Heart left ventricle (tissue), 16 donors: Measurements from ENCODE around the gene CDK6. TPM values are rescaled to one million over a fixed set of nuclear protein-coding genes. Genes with fewer than 3 reads are reported as not detected.

Experiments used
- ATAC-seq, 4 donors: fragments of 200-7000 bp; cut with Tn5 transposase; one replicate each; pipeline ENCODE4 v1.9.1; 2020 to 2022; ENCODE audit warnings: moderate library complexity in 4 of 4, mild to moderate bottlenecking in 3 of 4, moderate number of reproducible peaks in 1 of 4
- DNase-seq, 5 donors: peaks; one replicate each; pipeline ENCODE4 v3.0.0-alpha.2; 2020
- H3K27ac ChIP-seq, 12 donors: fragments of 200-600 bp; sonication (generic) in 4 of 12; one replicate each; pipeline versions ENCODE4 v1.5.0 to v1.8.0; 2016 to 2022; ENCODE audit warnings: mild to moderate bottlenecking in 2 of 12
- H3K27me3 ChIP-seq, 9 donors: fragments of 200-600 bp; sonication (generic) in 2 of 9; one replicate each; pipeline versions ENCODE4 v1.5.1 to v1.8.0; 2016 to 2022; ENCODE audit warnings: mild to moderate bottlenecking in 3 of 9
- H3K36me3 ChIP-seq, 9 donors: fragments of 200-600 bp; sonication (generic) in 2 of 9; one replicate each; pipeline versions ENCODE4 v1.5.0 to v1.8.0; 2018 to 2022; ENCODE audit warnings: mild to moderate bottlenecking in 2 of 9
- H3K4me1 ChIP-seq, 12 donors: fragments of 200-600 bp; sonication (generic) in 4 of 12; one replicate each; pipeline versions ENCODE4 v1.5.0 to v1.8.0; 2016 to 2022; ENCODE audit warnings: mild to moderate bottlenecking in 3 of 12
- H3K4me3 ChIP-seq, 12 donors: fragments of 200-600 bp; sonication (generic) in 4 of 12; one replicate each; pipeline versions ENCODE4 v1.5.0 to v1.8.0; 2017 to 2022; ENCODE audit warnings: mild to moderate bottlenecking in 9 of 12, moderate library complexity in 4 of 12
- H3K9me3 ChIP-seq, 12 donors: fragments of 200-600 bp; sonication (generic) in 4 of 12; one replicate each; pipeline versions ENCODE4 v1.5.0 to v1.8.0; 2016 to 2022; ENCODE audit warnings: mild to moderate bottlenecking in 1 of 12
- POLR2A ChIP-seq, 2 donors: fragments of 450-650 bp; IDR thresholded peaks; one replicate each; pipeline ENCODE4 v1.6.1; 2017; ENCODE audit warnings: antibody characterized with exemption in 2 of 2, mild to moderate bottlenecking in 2 of 2, moderate library complexity in 2 of 2
- WGBS, 4 donors: extraction: QIAGEN DNeasy Blood & Tissue Kit in 2 of 4; methylation state at CpG; one replicate each; pipeline versions ENCODE4 v1.1.5 to v1.1.7; 2013 to 2018; 5-methylcytosine and 5-hydroxymethylcytosine counted together
- intact Hi-C, 10 donors: fragments of 100-400 bp; cut with DNase I; formaldehyde crosslinking; loops; one replicate each; pipeline versions ENCODE4 v1.11.1 to v1.14.2; 2022
- polyA plus RNA-seq, 2 donors: library from polyadenylated mRNA; stranded (reverse); fragments of 200-250 nt; gene quantifications; one replicate each; pipeline ENCODE4 v1.2.3, GENCODE V29; 2013
- total RNA-seq, 9 donors: library from RNA; depleted of rRNA in 2 of 9; stranded (reverse); fragments of >200 nt in 2 of 9; fragmentation: NEBNext Ultra II Directional in 3 of 9; extraction: Animal tissue kit (Norgen Biotek cat#: 25700) in 3 of 9; gene quantifications; one replicate each; pipeline versions ENCODE4 v1.1.0 to v1.2.4, GENCODE V29; 2016 to 2023
- TF ChIP-seq, protein P1 (sequence below), 12 donors: fragments of 200-600 bp; sonication (generic) in 4 of 12; IDR thresholded peaks; one replicate each; pipeline versions ENCODE4 v1.5.0 to v1.8.0; 2018 to 2022; ENCODE audit warnings: antibody characterized with exemption in 12 of 12, mild to moderate bottlenecking in 5 of 12
- donor health status: ischemic (EF 13 %, LVEDD 7.1; RV severe dilation, severe dysfunction).
- donor health status: healthy with polysubstance abuse.
- donor health status: DM: no; HTN: yes; CAD: no.
- donor health status: DM: no; HTN: no; CAD: no.
- donor health status: ischemic (EF 25% LVEDD 6.9; RV normal size, moderate dysfunction).
- donor health status: ischemic (EF 25% LVEDD 5.7; RV mildly dilated, moderate dysfunction).
- donor health status: healthy.
- donor health status: DM: yes; HTN: yes; CAD: no.
- donor health status: ischemic (EF 35%, LVEDD 5.7; RV mildly dilated, moderate dysfunction).
- donor health status: nonischemic (EF 11% LVEDD 7.7; RV severe dilation, severe dysfunction).
- donor health status: DM: yes; HTN: yes; CAD: no.
- donor health status: PGD.
- donor health status: ischemic (EF 29% LVEDD 5.4; RV normal size, mild dysfunction).
- donor health status: nonischemic (EF 23%, LVEDD 6.1; RV moderate dilation, normal function).

The CDK6 gene
- total and polyA plus RNA-seq, 11 donors = 2.2 to 40.5 (median 18.7) TPM

- H3K27ac ChIP-seq = peak overlapping the region in 9 of 12 donors; percentile 6 to 72 (median 24)
- intact Hi-C loops = loop anchor here in 1 of 10 donors (5.0 kb wide), 1 partner anchor 69 kb away; no protein-coding TSS in a partner anchor
- 14 to 26% (median 16%) methylated on average over 3 of the region's 3 CpGs for WGBS, 4 donors
- peaks cover 0 to 55% (median 21%) of the 10 kb centered on the region in 12 donors for H3K4me1 ChIP-seq
- DNase-seq = no peak
- ATAC-seq = peak; percentile 70 to 84 (median 77)
- TF ChIP-seq POLR2A (IDR thresholded peaks at IDR 0.05) = no peak
- TF ChIP-seq, protein P1, sequence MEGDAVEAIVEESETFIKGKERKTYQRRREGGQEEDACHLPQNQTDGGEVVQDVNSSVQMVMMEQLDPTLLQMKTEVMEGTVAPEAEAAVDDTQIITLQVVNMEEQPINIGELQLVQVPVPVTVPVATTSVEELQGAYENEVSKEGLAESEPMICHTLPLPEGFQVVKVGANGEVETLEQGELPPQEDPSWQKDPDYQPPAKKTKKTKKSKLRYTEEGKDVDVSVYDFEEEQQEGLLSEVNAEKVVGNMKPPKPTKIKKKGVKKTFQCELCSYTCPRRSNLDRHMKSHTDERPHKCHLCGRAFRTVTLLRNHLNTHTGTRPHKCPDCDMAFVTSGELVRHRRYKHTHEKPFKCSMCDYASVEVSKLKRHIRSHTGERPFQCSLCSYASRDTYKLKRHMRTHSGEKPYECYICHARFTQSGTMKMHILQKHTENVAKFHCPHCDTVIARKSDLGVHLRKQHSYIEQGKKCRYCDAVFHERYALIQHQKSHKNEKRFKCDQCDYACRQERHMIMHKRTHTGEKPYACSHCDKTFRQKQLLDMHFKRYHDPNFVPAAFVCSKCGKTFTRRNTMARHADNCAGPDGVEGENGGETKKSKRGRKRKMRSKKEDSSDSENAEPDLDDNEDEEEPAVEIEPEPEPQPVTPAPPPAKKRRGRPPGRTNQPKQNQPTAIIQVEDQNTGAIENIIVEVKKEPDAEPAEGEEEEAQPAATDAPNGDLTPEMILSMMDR (IDR thresholded peaks at IDR 0.05) = no peak
- no peak overlapping the region for H3K4me3 ChIP-seq
- H3K27me3 ChIP-seq = no peaks in the 10 kb centered on the region
- no peaks in the 10 kb centered on the region for H3K36me3 ChIP-seq
- no peaks in the 10 kb centered on the region for H3K9me3 ChIP-seq
Observed at GRCh38 chr7:92766461-92767003, 69.8 kb downstream of the CDK6 start.

DNA sequence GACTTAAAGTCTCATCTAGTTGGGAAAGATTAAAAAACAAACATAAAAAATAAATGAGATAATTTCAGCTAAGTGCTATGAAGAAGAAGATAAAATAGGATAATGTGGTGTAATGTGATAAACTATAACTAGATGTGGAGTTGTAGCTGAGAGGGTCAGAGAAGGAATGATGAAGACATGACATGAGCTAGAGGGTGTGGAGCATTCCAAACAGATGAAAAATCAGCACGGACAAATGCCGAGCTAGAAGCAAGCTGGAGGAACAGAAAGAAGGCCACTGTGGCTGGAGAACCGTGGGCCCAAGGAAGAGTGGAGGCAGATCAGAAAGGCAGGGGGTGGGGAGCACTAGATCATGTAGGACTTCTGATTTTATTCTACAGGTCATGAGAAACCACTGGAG lies 70.6 kb downstream of the CDK6 start:
- peak in 3 of 4 donors; percentile 46 to 52 (median 49) for ATAC-seq

DNA sequence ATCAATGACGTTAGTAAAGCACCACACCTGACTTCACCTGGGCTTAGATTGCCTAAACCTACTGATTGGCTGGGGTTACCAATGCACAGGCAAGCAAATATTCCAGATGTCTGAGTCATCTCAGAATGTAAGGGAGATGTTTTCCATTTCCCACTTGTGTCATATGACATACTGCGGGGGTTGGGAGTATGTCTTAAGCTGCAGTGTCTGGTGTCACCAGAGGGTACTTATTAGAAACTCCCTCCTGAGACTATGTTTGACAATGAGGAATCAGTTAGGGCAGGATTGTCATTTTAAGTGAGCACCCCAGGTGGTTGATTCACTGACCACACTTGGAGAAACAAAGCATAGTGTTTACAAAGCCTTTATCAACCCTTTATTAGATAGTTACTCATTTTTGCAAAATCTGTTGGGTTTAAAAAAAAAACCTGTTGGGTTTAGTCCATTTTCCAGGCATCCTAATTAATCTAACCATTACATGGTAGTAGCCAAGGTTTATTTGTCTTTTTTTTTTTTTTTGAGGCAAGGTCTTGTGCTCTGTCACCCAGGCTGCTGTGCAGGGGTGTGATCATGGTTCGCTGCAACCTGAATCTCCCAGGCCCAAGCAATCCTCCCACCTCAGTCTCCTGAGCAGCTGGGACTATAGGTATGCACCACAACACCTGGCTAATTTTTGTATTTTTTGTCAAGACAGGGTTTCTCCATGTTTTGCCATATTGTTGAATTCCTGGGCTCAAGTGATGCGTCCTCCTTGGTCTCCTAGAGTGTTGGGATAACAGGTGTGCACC lies 72.5 kb downstream of the CDK6 start:
- intact Hi-C loops = no loop called here
- Histone ChIP-seq H3K4me3 (no peak overlapping the region), H3K9me3 (no peaks in the 10 kb centered on the region), H3K4me1 (peaks cover 0 to 52% (median 19%) of the 10 kb centered on the region in 12 donors), H3K27ac (no peak overlapping the region), H3K36me3 (no peaks in the 10 kb centered on the region), H3K27me3 (no peaks in the 10 kb centered on the region)
- no peak for DNase-seq
- peak in 3 of 4 donors; percentile 35 to 48 (median 38) for ATAC-seq
- WGBS, 4 donors = 84 to 90% (median 88%) methylated on average over 4 of the region's 4 CpGs
- TF ChIP-seq, protein P1 (IDR thresholded peaks at IDR 0.05) = no peak
- TF ChIP-seq POLR2A (IDR thresholded peaks at IDR 0.05) = no peak

More for the DNA sequence above, 70.6 kb downstream of the CDK6 start:
- intact Hi-C loops = loop anchor here in 1 of 10 donors (5.0 kb wide), 1 partner anchor 68 kb away; no protein-coding TSS in a partner anchor
- DNase-seq = no peak
- peaks cover 0 to 57% (median 21%) of the 10 kb centered on the region in 12 donors for H3K4me1 ChIP-seq
- 51 to 54% (median 53%) methylated on average over 3 of the region's 3 CpGs for WGBS, 4 donors
- no peaks in the 10 kb centered on the region for H3K9me3 ChIP-seq
- no peaks in the 10 kb centered on the region for H3K27me3 ChIP-seq
- H3K36me3 ChIP-seq = no peaks in the 10 kb centered on the region
- no peak overlapping the region for H3K4me3 ChIP-seq
- peak overlapping the region in 5 of 12 donors; percentile 21 to 72 (median 40) for H3K27ac ChIP-seq
- TF ChIP-seq POLR2A (IDR thresholded peaks at IDR 0.05) = no peak
- TF ChIP-seq, protein P1 (IDR thresholded peaks at IDR 0.05) = no peak

DNA sequence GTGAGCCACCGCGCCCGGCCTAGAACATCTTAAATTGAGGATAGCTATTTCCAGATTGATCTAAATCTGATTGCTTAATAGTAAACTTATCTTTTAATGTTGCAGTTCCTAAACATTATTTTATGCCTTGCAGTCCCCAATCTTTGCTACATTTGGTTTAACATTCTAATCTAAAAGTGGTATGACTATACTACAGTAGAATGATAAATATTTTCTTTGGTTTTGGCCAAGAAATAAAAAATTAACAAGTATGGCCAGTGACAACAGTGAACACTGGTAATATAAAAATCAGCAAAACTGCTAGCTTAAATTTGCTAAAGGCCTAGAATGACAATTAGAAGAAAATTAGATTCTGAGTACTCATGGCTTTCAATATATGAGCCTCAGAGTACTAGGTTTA lies 73.5 kb downstream of the CDK6 start:
- no peak overlapping the region for H3K4me3 ChIP-seq
- no peak overlapping the region for H3K27ac ChIP-seq
- 93 to 100% (median 97%) methylated on average over 3 of the region's 3 CpGs for WGBS, 4 donors
- H3K27me3 ChIP-seq = no peaks in the 10 kb centered on the region
- TF ChIP-seq, protein P1 (IDR thresholded peaks at IDR 0.05) = no peak
- no peak for TF ChIP-seq POLR2A (IDR thresholded peaks at IDR 0.05)
- H3K9me3 ChIP-seq = no peaks in the 10 kb centered on the region
- intact Hi-C loops = no loop called here
- peaks cover 0 to 46% (median 15%) of the 10 kb centered on the region in 12 donors for H3K4me1 ChIP-seq
- no peaks in the 10 kb centered on the region for H3K36me3 ChIP-seq
- DNase-seq (no peak), ATAC-seq (no peak)
